PC-9 (cell line): ENCODE measurements around the gene GYPC. TPM values are rescaled to one million over a fixed set of nuclear protein-coding genes. Genes with fewer than 3 reads are reported as not detected.
"Not testable (repeated sequence)": the region's sequence is repeated elsewhere in the genome, so short reads cannot be mapped to it uniquely, and the experiment has no call there.

ENCODE experiments used
- BruUV-seq: library from RNA; stranded (reverse); fragments of 400-500 nt; replicated peaks from 2 replicates; lab custom pipeline; 2021; lab: Mats Ljungman, UMichigan
- CTCF ChIA-PET: fragments of 300-600 bp; sonication (Branson Sonifier 250); formaldehyde crosslinking; loops from one replicate; lab custom pipeline; 2022; ENCODE audit warnings: antibody characterized with exemption; lab: Charles Lee
- POLR2A ChIA-PET: fragments of 300-600 bp; sonication (Branson Sonifier 250); formaldehyde crosslinking; loops from one replicate; lab custom pipeline; 2022; ENCODE audit warnings: antibody characterized with exemption; ENCODE audit not compliant: unreplicated experiment; lab: Charles Lee
- DNase-seq, 2 experiments: peaks; one replicate each; pipeline versions ENCODE4 v3.0.0 to v3.0.0-alpha.2; 2015 to 2022; ENCODE audit warnings: mixed read lengths in 1 of 2
- H2AFZ ChIP-seq: fragments of 200-600 bp; sonication (generic); 2 replicates; pipeline ENCODE4 v1.8.1; 2017; ENCODE audit warnings: antibody characterized with exemption
- H3F3A ChIP-seq: fragments of 200-600 bp; sonication (generic); 2 replicates; pipeline ENCODE4 v1.8.1; 2017; ENCODE audit warnings: antibody characterized with exemption, mild to moderate bottlenecking, low read depth; ENCODE audit not compliant: insufficient read depth
- H3K27ac ChIP-seq: fragments of 200-600 bp; sonication (generic); 2 replicates; pipeline ENCODE4 v1.6.1; 2016; ENCODE audit warnings: mixed run types
- H3K27me3 ChIP-seq: fragments of 200-600 bp; sonication (generic); 2 replicates; pipeline ENCODE4 v1.6.1; 2016; ENCODE audit warnings: low read depth, mixed run types; ENCODE audit not compliant: insufficient read depth
- H3K36me3 ChIP-seq: fragments of 200-600 bp; sonication (generic); 2 replicates; pipeline ENCODE4 v1.6.1; 2016; ENCODE audit warnings: low read depth, mixed run types
- H3K4me1 ChIP-seq: fragments of 200-600 bp; sonication (generic); replicated peaks from 2 replicates; pipeline ENCODE4 v1.6.1; 2016; ENCODE audit warnings: mixed run types; ENCODE audit not compliant: insufficient read depth
- H3K4me2 ChIP-seq: fragments of 200-600 bp; sonication (generic); 2 replicates; pipeline ENCODE4 v1.6.1; 2017; ENCODE audit warnings: mixed run types
- H3K4me3 ChIP-seq: fragments of 200-600 bp; sonication (generic); 2 replicates; pipeline ENCODE4 v1.6.1; 2016; ENCODE audit warnings: mixed run types
- H3K79me2 ChIP-seq: fragments of 200-600 bp; sonication (generic); 2 replicates; pipeline ENCODE4 v1.6.1; 2017; ENCODE audit warnings: low read depth, mixed run types
- H3K9me2 ChIP-seq: fragments of 200-600 bp; sonication (generic); 2 replicates; pipeline ENCODE4 v1.8.1; 2017; ENCODE audit warnings: mild to moderate bottlenecking; ENCODE audit not compliant: insufficient read depth
- H3K9me3 ChIP-seq: fragments of 200-600 bp; sonication (generic); 2 replicates; pipeline ENCODE4 v1.8.1; 2016; ENCODE audit warnings: low read depth; ENCODE audit not compliant: insufficient read depth
- H4K20me1 ChIP-seq: fragments of 200-600 bp; sonication (generic); 2 replicates; pipeline ENCODE4 v1.8.1; 2017; ENCODE audit not compliant: insufficient read depth
- EZH2 ChIP-seq: fragments of 200-600 bp; sonication (generic); IDR thresholded peaks from 2 replicates; pipeline ENCODE4 v1.8.0; 2017; ENCODE audit warnings: antibody characterized with exemption, low read depth
- intact Hi-C: fragments of 100-400 bp; cut with micrococcal nuclease; formaldehyde crosslinking; loops from one replicate; pipeline ENCODE4 v1.10.0; 2022; ENCODE audit not compliant: unreplicated experiment
- total RNA-seq: library from RNA; stranded (reverse); gene quantifications from 2 replicates; pipeline ENCODE4 v1.2.3, GENCODE V29; 2021
- TF ChIP-seq, protein P1 (sequence below): fragments of 200-600 bp; sonication (generic); conservative IDR thresholded peaks from 2 replicates; pipeline ENCODE4 v1.6.1; 2017; ENCODE audit warnings: mixed run types, antibody characterized with exemption, mild to moderate bottlenecking, moderate library complexity

The GYPC gene
- total RNA-seq, 1 experiment from 2014 or later, result not detected

DNA sequence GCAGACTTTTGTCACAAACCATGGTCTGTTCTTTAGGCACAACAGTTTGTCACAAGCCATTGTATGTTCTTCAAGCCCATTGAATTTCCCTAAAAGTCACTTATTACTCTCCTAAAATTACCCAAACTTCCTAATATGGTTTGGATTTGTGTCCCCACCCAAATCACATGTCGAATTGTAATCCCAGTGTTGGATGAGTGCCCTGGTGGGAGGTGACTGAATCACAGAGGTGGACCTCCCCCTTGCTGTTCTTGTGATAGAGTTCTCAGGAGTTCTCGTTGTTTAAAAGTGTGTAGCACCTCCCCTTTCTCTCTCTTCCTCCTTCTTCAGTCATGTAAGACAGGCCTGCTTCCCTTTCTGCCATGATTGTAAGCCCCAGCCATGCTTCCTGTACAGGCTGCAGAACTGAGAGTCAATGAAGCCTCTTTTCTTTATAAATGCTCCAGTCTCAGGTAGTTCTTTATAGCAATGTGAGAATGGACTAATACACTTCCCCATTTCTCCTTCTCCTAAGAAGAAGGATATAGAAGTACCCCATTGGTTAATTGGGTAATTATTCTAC is 11.2 kb upstream of the GYPC start:
- H3K9me3 ChIP-seq, result no peaks in the 10 kb centered on the region
- peaks cover 23% of the 10 kb centered on the region; the same call in 1 of the 2 replicates for H3K27me3 ChIP-seq
- H3K27ac ChIP-seq, result no peak overlapping the region
- no peaks in the 10 kb centered on the region for H3K36me3 ChIP-seq
- H3K79me2 ChIP-seq, result no peaks in the 10 kb centered on the region
- H3K4me2 ChIP-seq, result no peak overlapping the region
- H3F3A ChIP-seq, result no peaks in the 10 kb centered on the region
- H3K4me3 ChIP-seq, result no peak overlapping the region
- no peak overlapping the region for H2AFZ ChIP-seq
- no TSS peak for BruUV-seq
- no peak for DNase-seq
- no peaks in the 10 kb centered on the region for H4K20me1 ChIP-seq
- CTCF ChIA-PET, result no interaction called here
- H3K4me1 ChIP-seq, result no peaks in the 10 kb centered on the region
- H3K9me2 ChIP-seq, result no peaks in the 10 kb centered on the region
- intact Hi-C loops, result no loop called here
- POLR2A ChIA-PET, result no interaction called here
- TF ChIP-seq, protein P1, sequence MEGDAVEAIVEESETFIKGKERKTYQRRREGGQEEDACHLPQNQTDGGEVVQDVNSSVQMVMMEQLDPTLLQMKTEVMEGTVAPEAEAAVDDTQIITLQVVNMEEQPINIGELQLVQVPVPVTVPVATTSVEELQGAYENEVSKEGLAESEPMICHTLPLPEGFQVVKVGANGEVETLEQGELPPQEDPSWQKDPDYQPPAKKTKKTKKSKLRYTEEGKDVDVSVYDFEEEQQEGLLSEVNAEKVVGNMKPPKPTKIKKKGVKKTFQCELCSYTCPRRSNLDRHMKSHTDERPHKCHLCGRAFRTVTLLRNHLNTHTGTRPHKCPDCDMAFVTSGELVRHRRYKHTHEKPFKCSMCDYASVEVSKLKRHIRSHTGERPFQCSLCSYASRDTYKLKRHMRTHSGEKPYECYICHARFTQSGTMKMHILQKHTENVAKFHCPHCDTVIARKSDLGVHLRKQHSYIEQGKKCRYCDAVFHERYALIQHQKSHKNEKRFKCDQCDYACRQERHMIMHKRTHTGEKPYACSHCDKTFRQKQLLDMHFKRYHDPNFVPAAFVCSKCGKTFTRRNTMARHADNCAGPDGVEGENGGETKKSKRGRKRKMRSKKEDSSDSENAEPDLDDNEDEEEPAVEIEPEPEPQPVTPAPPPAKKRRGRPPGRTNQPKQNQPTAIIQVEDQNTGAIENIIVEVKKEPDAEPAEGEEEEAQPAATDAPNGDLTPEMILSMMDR, result no peak
- no peak for TF ChIP-seq EZH2

GRCh38 chr2:126645211-126645618 is 10.7 kb upstream of the GYPC start:
- H3K36me3 ChIP-seq, result no peaks in the 10 kb centered on the region
- peaks cover 18% of the 10 kb centered on the region; the same call in 1 of the 2 replicates for H3K27me3 ChIP-seq
- no peak for DNase-seq
- ChIA-PET POLR2A (no interaction called here), CTCF (no interaction called here)
- intact Hi-C loops, result no loop called here
- no peaks in the 10 kb centered on the region for H3K9me2 ChIP-seq
- no peak for TF ChIP-seq EZH2
- TF ChIP-seq, protein P1, result no peak
- no peak overlapping the region for H3K4me3 ChIP-seq
- no TSS peak for BruUV-seq
- no peaks in the 10 kb centered on the region for H3K79me2 ChIP-seq
- H3K4me2 ChIP-seq, result no peak overlapping the region
- H4K20me1 ChIP-seq, result no peaks in the 10 kb centered on the region
- H2AFZ ChIP-seq, result no peak overlapping the region
- no peaks in the 10 kb centered on the region for H3F3A ChIP-seq
- H3K4me1 ChIP-seq, result no peaks in the 10 kb centered on the region
- H3K27ac ChIP-seq, result no peak overlapping the region
- H3K9me3 ChIP-seq, result no peaks in the 10 kb centered on the region

DNA sequence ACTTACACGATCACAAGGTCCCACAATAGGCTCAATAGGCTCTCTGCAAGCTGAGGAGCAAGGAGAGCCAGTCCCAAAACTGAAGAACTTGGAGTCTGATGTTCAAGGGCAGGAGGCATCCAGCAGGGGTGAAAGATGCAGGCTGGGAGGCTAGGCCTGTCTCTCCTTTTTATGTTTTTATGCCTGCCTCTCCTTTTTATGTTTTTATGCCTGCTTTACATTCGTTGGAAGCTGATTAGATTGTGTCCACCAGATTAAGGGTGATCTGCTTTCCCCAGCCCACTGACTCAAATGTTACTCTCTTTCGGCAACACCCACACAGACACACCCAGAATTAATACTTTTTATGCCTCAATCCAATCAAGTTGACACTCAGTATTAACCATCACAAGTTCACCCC is 9.9 kb upstream of the GYPC start:
- CTCF ChIA-PET, result no interaction called here
- Histone ChIP-seq H3K27ac (no peak overlapping the region), H3K9me3 (no peaks in the 10 kb centered on the region), H3K27me3 (0 out of 2 replicates have a peak, but pooled peaks cover 14% of the 10 kb centered on the region), H2AFZ (no peak overlapping the region), H3K9me2 (no peaks in the 10 kb centered on the region), H4K20me1 (no peaks in the 10 kb centered on the region), H3K36me3 (no peaks in the 10 kb centered on the region), H3F3A (no peaks in the 10 kb centered on the region), H3K4me3 (no peak overlapping the region), H3K4me1 (no peaks in the 10 kb centered on the region), H3K79me2 (no peaks in the 10 kb centered on the region), H3K4me2 (no peak overlapping the region)
- POLR2A ChIA-PET, result no interaction called here
- no peak for DNase-seq
- intact Hi-C loops, result no loop called here
- TF ChIP-seq, protein P1, result no peak
- TF ChIP-seq EZH2, result no peak
- BruUV-seq, result no TSS peak

- H3K36me3 ChIP-seq, CTCF ChIA-PET, H3K9me2 ChIP-seq, intact Hi-C loops, DNase-seq, H3K27ac ChIP-seq, H3K27me3 ChIP-seq, H3K79me2 ChIP-seq, H2AFZ ChIP-seq, H4K20me1 ChIP-seq, H3K4me1 ChIP-seq, POLR2A ChIA-PET, H3F3A ChIP-seq, H3K4me3 ChIP-seq, BruUV-seq, H3K9me3 ChIP-seq, H3K4me2 ChIP-seq: not testable (repeated sequence)
Measured at GRCh38 chr2:126647714-126648344, 8.1 kb upstream of the GYPC start.

- H3K4me1 ChIP-seq, H3K9me2 ChIP-seq, H2AFZ ChIP-seq, H3K36me3 ChIP-seq, H3K27ac ChIP-seq, H3K27me3 ChIP-seq, H3K79me2 ChIP-seq, DNase-seq, H3K4me3 ChIP-seq, H3K4me2 ChIP-seq, H4K20me1 ChIP-seq, BruUV-seq, CTCF ChIA-PET, H3F3A ChIP-seq, intact Hi-C loops, H3K9me3 ChIP-seq: not testable (repeated sequence)
- POLR2A ChIA-PET, result interaction anchor here (0.6 kb wide), 1 partner anchor 131 kb away, joined by 4 read pairs; no protein-coding TSS in a partner anchor
Measured at GRCh38 chr2:126648345-126648786, 7.6 kb upstream of the GYPC start.
